GM08714 (cell line): ENCODE measurements around the gene RAP1GDS1.
"Not testable (repeated sequence)": the region's sequence is repeated elsewhere in the genome, so short reads cannot be mapped to it uniquely, and the experiment has no call there.

Experiments
- H3K4me3 ChIP-seq: fragments of 200-500 bp; sonication (Bioruptor generic); 2 replicates; pipeline ENCODE4 v1.5.1; 2014; ENCODE audit warnings: mild to moderate bottlenecking, low read length, inconsistent platforms
- ZNF274 ChIP-seq: IDR thresholded peaks from 2 replicates; pipeline ENCODE4 v1.6.1; 2012; ENCODE audit warnings: mild to moderate bottlenecking, low read depth, low read length

The RAP1GDS1 gene

GRCh38 chr4:98311656-98312055, 50.5 kb downstream of the RAP1GDS1 start:
- TF ChIP-seq ZNF274 = no peak
- no peak overlapping the region for H3K4me3 ChIP-seq

GRCh38 chr4:98314791-98315565, 53.8 kb downstream of the RAP1GDS1 start:
- TF ChIP-seq ZNF274 = no peak
- no peak overlapping the region for H3K4me3 ChIP-seq

GRCh38 chr4:98318521-98318920, 57.3 kb downstream of the RAP1GDS1 start:
- no peak for TF ChIP-seq ZNF274
- no peak overlapping the region for H3K4me3 ChIP-seq

- no peak for TF ChIP-seq ZNF274
- no peak overlapping the region for H3K4me3 ChIP-seq
These were observed 57.8 kb downstream of the RAP1GDS1 start for GRCh38 chr4:98319021-98319420.

GRCh38 chr4:98326168-98326567, 65.0 kb downstream of the RAP1GDS1 start:
- no peak for TF ChIP-seq ZNF274
- no peak overlapping the region for H3K4me3 ChIP-seq

GRCh38 chr4:98327694-98328093, 66.5 kb downstream of the RAP1GDS1 start:
- TF ChIP-seq ZNF274 = no peak

GRCh38 chr4:98329879-98330640, 68.9 kb downstream of the RAP1GDS1 start:
- H3K4me3 ChIP-seq = not testable (repeated sequence)

More at GRCh38 chr4:98327694-98328093, 66.5 kb downstream of the RAP1GDS1 start:
- H3K4me3 ChIP-seq = no peak overlapping the region

- H3K4me3 ChIP-seq = no peak overlapping the region
- TF ChIP-seq ZNF274 = no peak
These were observed 70.8 kb downstream of the RAP1GDS1 start for GRCh38 chr4:98332017-98332416.

GRCh38 chr4:98334461-98334860, 73.3 kb downstream of the RAP1GDS1 start:
- no peak overlapping the region for H3K4me3 ChIP-seq
- no peak for TF ChIP-seq ZNF274

- no peak for TF ChIP-seq ZNF274
- H3K4me3 ChIP-seq = no peak overlapping the region
These were observed 77.7 kb downstream of the RAP1GDS1 start for GRCh38 chr4:98338761-98339438.

- H3K4me3 ChIP-seq = no peak overlapping the region
- TF ChIP-seq ZNF274 = no peak
These were observed 80.1 kb downstream of the RAP1GDS1 start for GRCh38 chr4:98341309-98341708.

- TF ChIP-seq ZNF274 = no peak
- no peak overlapping the region for H3K4me3 ChIP-seq
These were observed 82.4 kb downstream of the RAP1GDS1 start for GRCh38 chr4:98343626-98344025.

GRCh38 chr4:98345838-98346237, 84.7 kb downstream of the RAP1GDS1 start:
- no peak for TF ChIP-seq ZNF274
- H3K4me3 ChIP-seq = no peak overlapping the region

- H3K4me3 ChIP-seq = no peak overlapping the region
- no peak for TF ChIP-seq ZNF274
These were observed 91.2 kb downstream of the RAP1GDS1 start for GRCh38 chr4:98352396-98352795.

GRCh38 chr4:98352940-98353339, 91.8 kb downstream of the RAP1GDS1 start:
- no peak for TF ChIP-seq ZNF274
- no peak overlapping the region for H3K4me3 ChIP-seq
